WTC11 (cell line): ENCODE data around the gene CHL1. TPM values are rescaled to one million over a fixed set of nuclear protein-coding genes. Genes with fewer than 3 reads are reported as not detected.
"Not testable (repeated sequence)": the region's sequence is repeated elsewhere in the genome, so short reads cannot be mapped to it uniquely, and the experiment has no call there.

ENCODE experiments used
- ATAC-seq: fragments of 200-7000 bp; cut with Tn5 transposase; 2 replicates; pipeline ENCODE4 v1.10.0; 2021; ENCODE audit warnings: mild to moderate bottlenecking, moderate library complexity
- CTCF ChIA-PET: fragments of 300-600 bp; sonication (Branson Sonifier 250); formaldehyde crosslinking; loops from one replicate; lab custom pipeline; 2021; ENCODE audit warnings: antibody characterized with exemption; lab: Charles Lee
- POLR2A ChIA-PET: fragments of 350-600 bp; sonication (Branson Sonifier 250); formaldehyde crosslinking; loops from one replicate; lab custom pipeline; 2021; ENCODE audit warnings: antibody characterized with exemption; lab: Charles Lee
- DNase-seq: peaks from one replicate; pipeline ENCODE4 v3.0.0; 2021; ENCODE audit warnings: low spot score
- H3K27ac Mint-ChIP-seq: 2 replicates; pipeline ENCODE4 v1.8.0; 2021; ENCODE audit warnings: mixed read lengths
- H3K27me3 Mint-ChIP-seq: 2 replicates; pipeline ENCODE4 v1.8.0; 2021; ENCODE audit warnings: low read depth, mild to moderate bottlenecking, moderate library complexity, mixed read lengths
- H3K36me3 Mint-ChIP-seq: 2 replicates; pipeline ENCODE4 v1.8.0; 2021; ENCODE audit warnings: mixed read lengths
- H3K4me1 Mint-ChIP-seq: 2 replicates; pipeline ENCODE4 v1.8.0; 2022; ENCODE audit warnings: mixed read lengths
- H3K4me3 Mint-ChIP-seq: 2 replicates; pipeline ENCODE4 v1.8.0; 2021; ENCODE audit warnings: mild to moderate bottlenecking, moderate library complexity, mixed read lengths
- H3K9me3 Mint-ChIP-seq: 2 replicates; pipeline ENCODE4 v1.8.0; 2021; ENCODE audit warnings: mixed read lengths
- AFF4 ChIP-seq: sonication (generic); formaldehyde crosslinking; IDR thresholded peaks from 2 replicates; pipeline ENCODE4 v1.8.1; 2023; ENCODE audit warnings: mild to moderate bottlenecking, missing genetic modification reagents, borderline replicate concordance
- CDX4 ChIP-seq: fragments of 250-450 bp; sonication (Bioruptor Pico); IDR thresholded peaks from 2 replicates; pipeline ENCODE4 v1.9.0; 2021; ENCODE audit warnings: moderate library complexity, mild to moderate bottlenecking, inconsistent platforms, borderline replicate concordance
- CREM ChIP-seq: sonication (generic); formaldehyde crosslinking; IDR thresholded peaks from 2 replicates; pipeline ENCODE4 v1.8.1; 2022; ENCODE audit warnings: mild to moderate bottlenecking, missing genetic modification reagents, moderate library complexity
- EMX1 ChIP-seq: fragments of 250-450 bp; sonication (Bioruptor Pico); IDR thresholded peaks from 2 replicates; pipeline ENCODE4 v1.8.0; 2021; ENCODE audit warnings: mild to moderate bottlenecking
- KAT7 ChIP-seq: sonication (generic); formaldehyde crosslinking; IDR thresholded peaks from 2 replicates; pipeline ENCODE4 v1.8.1; 2023; ENCODE audit warnings: missing genetic modification reagents, mild to moderate bottlenecking, borderline replicate concordance
- MAX ChIP-seq: sonication (generic); formaldehyde crosslinking; IDR thresholded peaks from 2 replicates; pipeline ENCODE4 v1.8.0; 2022; ENCODE audit warnings: mild to moderate bottlenecking, missing genetic modification reagents
- OVOL2 ChIP-seq: fragments of 250-450 bp; sonication (Bioruptor Pico); IDR thresholded peaks from 2 replicates; pipeline ENCODE4 v1.9.0; 2021; ENCODE audit warnings: mild to moderate bottlenecking, borderline replicate concordance
- STAT6 ChIP-seq: sonication (generic); formaldehyde crosslinking; conservative IDR thresholded peaks from 2 replicates; pipeline ENCODE4 v1.8.1; 2023; ENCODE audit warnings: mild to moderate bottlenecking, low read depth, missing genetic modification reagents, moderate library complexity
- ZMAT4 ChIP-seq: fragments of 250-450 bp; sonication (Bioruptor Pico); IDR thresholded peaks from 2 replicates; pipeline ENCODE4 v1.9.0; 2021; ENCODE audit warnings: mild to moderate bottlenecking
- ZNF425 ChIP-seq: fragments of 250-450 bp; sonication (Bioruptor Pico); conservative IDR thresholded peaks from 2 replicates; pipeline ENCODE4 v1.9.0; 2021; ENCODE audit warnings: mild to moderate bottlenecking
- total RNA-seq: library from RNA; stranded (reverse); gene quantifications from 3 replicates; pipeline ENCODE4 v1.2.3, GENCODE V29; 2021
- TF ChIP-seq, protein P1 (sequence below): sonication (generic); formaldehyde crosslinking; IDR thresholded peaks from 2 replicates; pipeline ENCODE4 v1.8.1; 2022; ENCODE audit warnings: low read depth, mild to moderate bottlenecking, moderate library complexity, missing genetic modification reagents, borderline replicate concordance
- TF ChIP-seq, protein P2 (sequence below): sonication (generic); formaldehyde crosslinking; IDR thresholded peaks from 2 replicates; pipeline ENCODE4 v1.8.1; 2023; ENCODE audit warnings: mild to moderate bottlenecking, missing genetic modification reagents
- TF ChIP-seq, protein P3 (sequence below): sonication (generic); formaldehyde crosslinking; IDR thresholded peaks from 2 replicates; pipeline ENCODE4 v1.8.0; 2023; ENCODE audit warnings: mild to moderate bottlenecking, missing genetic modification reagents

The CHL1 gene
- total RNA-seq, 1 experiment from 2014 or later: not detected

- Mint-ChIP-seq H3K9me3 (peaks cover 86% of the 10 kb centered on the region), H3K4me3 (no peak overlapping the region), H3K4me1 (no peaks in the 10 kb centered on the region), H3K36me3 (peaks cover 69% of the 10 kb centered on the region), H3K27me3 (peaks cover 3% of the 10 kb centered on the region; the same call in 1 of the 2 replicates), H3K27ac (no peak overlapping the region)
- CTCF ChIA-PET: no interaction called here
- no peak for TF ChIP-seq AFF4 (CRISPR knock-in tag)
- TF ChIP-seq, protein P1, sequence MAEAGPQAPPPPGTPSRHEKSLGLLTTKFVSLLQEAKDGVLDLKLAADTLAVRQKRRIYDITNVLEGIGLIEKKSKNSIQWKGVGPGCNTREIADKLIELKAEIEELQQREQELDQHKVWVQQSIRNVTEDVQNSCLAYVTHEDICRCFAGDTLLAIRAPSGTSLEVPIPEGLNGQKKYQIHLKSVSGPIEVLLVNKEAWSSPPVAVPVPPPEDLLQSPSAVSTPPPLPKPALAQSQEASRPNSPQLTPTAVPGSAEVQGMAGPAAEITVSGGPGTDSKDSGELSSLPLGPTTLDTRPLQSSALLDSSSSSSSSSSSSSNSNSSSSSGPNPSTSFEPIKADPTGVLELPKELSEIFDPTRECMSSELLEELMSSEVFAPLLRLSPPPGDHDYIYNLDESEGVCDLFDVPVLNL (CRISPR knock-in tag): no peak
- no peak for TF ChIP-seq MAX
- TF ChIP-seq, protein P2, sequence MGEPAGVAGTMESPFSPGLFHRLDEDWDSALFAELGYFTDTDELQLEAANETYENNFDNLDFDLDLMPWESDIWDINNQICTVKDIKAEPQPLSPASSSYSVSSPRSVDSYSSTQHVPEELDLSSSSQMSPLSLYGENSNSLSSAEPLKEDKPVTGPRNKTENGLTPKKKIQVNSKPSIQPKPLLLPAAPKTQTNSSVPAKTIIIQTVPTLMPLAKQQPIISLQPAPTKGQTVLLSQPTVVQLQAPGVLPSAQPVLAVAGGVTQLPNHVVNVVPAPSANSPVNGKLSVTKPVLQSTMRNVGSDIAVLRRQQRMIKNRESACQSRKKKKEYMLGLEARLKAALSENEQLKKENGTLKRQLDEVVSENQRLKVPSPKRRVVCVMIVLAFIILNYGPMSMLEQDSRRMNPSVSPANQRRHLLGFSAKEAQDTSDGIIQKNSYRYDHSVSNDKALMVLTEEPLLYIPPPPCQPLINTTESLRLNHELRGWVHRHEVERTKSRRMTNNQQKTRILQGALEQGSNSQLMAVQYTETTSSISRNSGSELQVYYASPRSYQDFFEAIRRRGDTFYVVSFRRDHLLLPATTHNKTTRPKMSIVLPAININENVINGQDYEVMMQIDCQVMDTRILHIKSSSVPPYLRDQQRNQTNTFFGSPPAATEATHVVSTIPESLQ (CRISPR knock-in tag): no peak
- no peak for TF ChIP-seq CREM
- TF ChIP-seq, protein P3, sequence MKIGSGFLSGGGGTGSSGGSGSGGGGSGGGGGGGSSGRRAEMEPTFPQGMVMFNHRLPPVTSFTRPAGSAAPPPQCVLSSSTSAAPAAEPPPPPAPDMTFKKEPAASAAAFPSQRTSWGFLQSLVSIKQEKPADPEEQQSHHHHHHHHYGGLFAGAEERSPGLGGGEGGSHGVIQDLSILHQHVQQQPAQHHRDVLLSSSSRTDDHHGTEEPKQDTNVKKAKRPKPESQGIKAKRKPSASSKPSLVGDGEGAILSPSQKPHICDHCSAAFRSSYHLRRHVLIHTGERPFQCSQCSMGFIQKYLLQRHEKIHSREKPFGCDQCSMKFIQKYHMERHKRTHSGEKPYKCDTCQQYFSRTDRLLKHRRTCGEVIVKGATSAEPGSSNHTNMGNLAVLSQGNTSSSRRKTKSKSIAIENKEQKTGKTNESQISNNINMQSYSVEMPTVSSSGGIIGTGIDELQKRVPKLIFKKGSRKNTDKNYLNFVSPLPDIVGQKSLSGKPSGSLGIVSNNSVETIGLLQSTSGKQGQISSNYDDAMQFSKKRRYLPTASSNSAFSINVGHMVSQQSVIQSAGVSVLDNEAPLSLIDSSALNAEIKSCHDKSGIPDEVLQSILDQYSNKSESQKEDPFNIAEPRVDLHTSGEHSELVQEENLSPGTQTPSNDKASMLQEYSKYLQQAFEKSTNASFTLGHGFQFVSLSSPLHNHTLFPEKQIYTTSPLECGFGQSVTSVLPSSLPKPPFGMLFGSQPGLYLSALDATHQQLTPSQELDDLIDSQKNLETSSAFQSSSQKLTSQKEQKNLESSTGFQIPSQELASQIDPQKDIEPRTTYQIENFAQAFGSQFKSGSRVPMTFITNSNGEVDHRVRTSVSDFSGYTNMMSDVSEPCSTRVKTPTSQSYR (CRISPR knock-in tag): no peak
- no peak for TF ChIP-seq KAT7 (CRISPR knock-in tag)
- TF ChIP-seq EMX1 (CRISPR knock-in tag): no peak
- TF ChIP-seq, all 79 proteins: peak for 0
- POLR2A ChIA-PET: no interaction called here
- no peak for ATAC-seq
- no peak for DNase-seq
Observed at GRCh38 chr3:365268-365667, 168.7 kb downstream of the CHL1 start.

DNA sequence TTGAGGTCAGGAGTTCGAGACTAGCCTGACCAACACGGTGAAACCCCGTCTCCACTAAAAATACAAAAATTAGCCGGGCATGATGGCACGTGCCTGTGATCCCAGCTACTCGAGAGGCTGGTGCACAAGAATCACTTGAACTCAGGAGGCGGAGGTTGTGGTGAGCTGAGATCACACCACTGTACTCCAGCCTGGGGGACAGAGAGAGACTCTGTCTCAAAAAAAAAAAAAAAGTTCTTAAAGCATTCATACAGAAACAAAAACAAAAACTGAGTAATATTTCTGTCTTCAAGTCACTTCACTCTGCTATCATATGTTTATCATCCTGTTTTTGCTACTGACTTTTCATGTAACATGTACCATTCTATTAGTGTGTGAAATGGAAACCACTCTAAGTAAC is 169.7 kb downstream of the CHL1 start:
- DNase-seq, H3K4me3 Mint-ChIP-seq, H3K4me1 Mint-ChIP-seq, H3K27me3 Mint-ChIP-seq, POLR2A ChIA-PET, H3K27ac Mint-ChIP-seq, CTCF ChIA-PET, ATAC-seq: not testable (repeated sequence)
- H3K36me3 Mint-ChIP-seq: peaks cover 78% of the 10 kb centered on the region
- H3K9me3 Mint-ChIP-seq: peaks cover 95% of the 10 kb centered on the region

GRCh38 chr3:373193-373779 is 176.7 kb downstream of the CHL1 start:
- DNase-seq (no peak), ATAC-seq (no peak)
- no peak overlapping the region for H3K4me3 Mint-ChIP-seq
- peaks cover 83% of the 10 kb centered on the region for H3K36me3 Mint-ChIP-seq
- peaks cover 91% of the 10 kb centered on the region for H3K9me3 Mint-ChIP-seq
- no peaks in the 10 kb centered on the region for H3K4me1 Mint-ChIP-seq
- no peak overlapping the region for H3K27ac Mint-ChIP-seq
- peaks cover 18% of the 10 kb centered on the region for H3K27me3 Mint-ChIP-seq
- CTCF ChIA-PET: no interaction called here
- POLR2A ChIA-PET: no interaction called here
- TF ChIP-seq CDX4 (CRISPR knock-in tag) (no peak), ZNF425 (CRISPR knock-in tag) (no peak), OVOL2 (CRISPR knock-in tag) (no peak), STAT6 (CRISPR knock-in tag) (no peak), ZMAT4 (no peak)
